SIG-M5 treated with dmso at 0.1 percent for 504 hours (cell line): ENCODE results near the gene ZNF497.
"Not testable (repeated sequence)": the region's sequence is repeated elsewhere in the genome, so short reads cannot be mapped to it uniquely, and the experiment has no call there.

Experiments used
- DNase-seq: peaks from one replicate; lab custom pipeline; 2025; ENCODE audit not compliant: unreplicated experiment; lab: John Stamatoyannopoulos, UW

ZNF497 gene

GRCh38 chr19:58350001-58350861, 12.3 kb downstream of the ZNF497 start:
- no peak for DNase-seq

DNA sequence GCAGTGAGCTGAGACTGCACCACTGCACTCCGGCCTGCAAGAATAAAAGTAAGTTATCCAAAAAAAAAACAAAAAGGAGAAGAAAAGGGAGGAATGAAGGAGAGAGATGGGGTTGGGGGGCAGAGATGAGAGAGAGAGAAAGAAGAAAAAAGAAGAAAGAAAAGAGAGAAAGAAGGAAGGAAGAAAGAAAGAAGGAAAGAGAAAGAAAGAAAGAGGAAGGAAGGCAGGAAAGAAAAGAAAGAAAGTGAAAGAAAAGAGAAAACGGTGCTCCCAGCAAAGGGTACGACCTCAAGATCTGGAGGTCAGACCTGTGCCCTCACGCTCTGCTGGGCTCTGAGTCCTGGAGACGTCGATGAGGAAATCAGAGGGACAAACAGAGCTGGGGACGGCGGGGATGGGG, 13.0 kb downstream of the ZNF497 start:
- no peak for DNase-seq

GRCh38 chr19:58348080-58348479, 14.5 kb downstream of the ZNF497 start:
- DNase-seq = not testable (repeated sequence)

- peak; percentile 64 for DNase-seq
These were observed 15.3 kb downstream of the ZNF497 start for GRCh38 chr19:58346961-58347929.

DNA sequence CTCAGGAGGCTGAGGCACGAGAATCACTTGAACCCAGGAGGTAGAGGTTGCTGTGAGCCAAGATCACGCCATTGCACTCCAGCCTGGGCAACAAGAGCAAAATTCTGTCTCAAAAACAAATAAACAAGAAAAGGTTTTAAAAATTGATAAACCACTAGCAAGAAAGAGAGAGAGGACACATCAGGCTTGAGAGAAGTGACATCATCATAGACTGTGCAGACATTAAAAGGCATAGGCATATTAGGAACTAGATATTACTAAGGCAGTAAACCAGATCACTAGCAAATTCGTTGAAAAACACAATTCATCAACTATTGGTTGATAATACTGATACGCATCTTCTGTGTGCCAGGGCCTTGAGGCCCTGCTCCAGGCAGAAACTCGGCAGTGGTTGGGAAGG, 17.0 kb downstream of the ZNF497 start:
- DNase-seq = no peak

DNA sequence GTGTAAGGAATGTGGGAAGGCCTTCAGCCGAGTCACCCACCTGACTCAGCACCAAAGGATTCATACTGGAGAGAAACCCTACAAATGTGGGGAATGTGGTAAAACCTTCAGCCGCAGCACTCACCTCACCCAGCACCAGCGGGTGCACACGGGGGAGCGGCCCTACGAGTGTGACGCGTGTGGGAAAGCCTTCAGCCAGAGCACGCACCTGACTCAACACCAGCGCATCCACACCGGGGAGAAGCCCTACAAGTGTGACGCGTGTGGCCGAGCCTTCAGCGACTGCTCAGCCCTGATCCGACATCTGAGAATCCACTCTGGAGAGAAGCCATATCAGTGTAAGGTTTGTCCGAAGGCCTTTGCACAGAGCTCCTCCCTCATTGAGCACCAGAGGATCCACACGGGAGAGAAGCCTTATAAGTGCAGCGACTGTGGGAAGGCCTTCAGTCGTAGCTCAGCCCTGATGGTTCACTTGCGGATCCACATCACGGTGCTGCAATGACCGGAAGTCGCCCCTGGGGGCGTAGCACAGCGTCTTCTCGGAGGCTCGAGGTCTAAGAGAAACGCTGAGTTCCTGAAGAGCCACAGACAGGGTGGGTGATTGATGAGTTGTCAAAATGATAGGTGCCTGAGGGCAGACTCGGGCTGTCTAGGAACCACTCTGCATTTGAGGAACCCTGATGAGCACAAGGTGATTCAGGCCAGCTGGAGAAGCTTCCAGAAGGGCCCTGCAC, 23.6 kb downstream of the ZNF497 start:
- DNase-seq = no peak

DNA sequence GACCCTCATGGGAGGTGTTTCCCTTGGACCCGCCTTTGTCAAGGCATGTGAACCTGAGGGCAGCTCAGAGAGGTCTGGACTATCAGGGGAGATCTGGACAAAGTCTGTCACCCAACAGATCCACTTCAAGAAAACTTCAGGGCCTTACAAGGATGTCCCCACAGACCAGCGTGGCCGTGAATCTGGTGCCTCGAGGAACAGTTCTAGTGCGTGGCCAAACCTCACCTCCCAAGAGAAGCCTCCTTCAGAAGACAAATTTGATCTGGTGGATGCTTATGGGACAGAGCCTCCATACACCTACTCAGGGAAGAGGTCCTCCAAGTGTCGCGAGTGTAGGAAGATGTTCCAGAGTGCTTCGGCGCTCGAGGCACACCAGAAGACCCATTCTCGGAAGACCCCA, 24.2 kb downstream of the ZNF497 start:
- no peak for DNase-seq

- no peak for DNase-seq
These were observed 25.7 kb downstream of the ZNF497 start for GRCh38 chr19:58336820-58337219.

DNA sequence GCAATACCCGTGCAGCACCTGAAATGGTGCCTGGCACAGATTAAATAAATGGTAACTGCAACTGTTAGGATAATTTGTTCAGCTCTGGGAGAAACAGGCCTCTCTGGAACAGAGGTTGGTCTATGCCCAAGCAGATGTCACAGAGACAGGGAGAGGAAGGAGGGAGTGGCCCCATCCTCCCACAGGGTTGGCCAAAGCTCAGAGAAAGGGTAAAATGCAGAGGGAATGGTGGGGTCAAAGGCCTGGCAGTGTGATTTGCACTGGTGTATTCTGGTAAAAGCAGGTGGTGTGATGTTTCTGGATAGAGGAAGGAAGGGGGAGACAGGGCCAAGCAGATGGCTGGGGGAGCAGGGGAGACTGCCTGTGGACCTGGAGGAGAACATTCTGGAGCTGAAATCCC, 26.3 kb downstream of the ZNF497 start:
- DNase-seq = no peak

DNA sequence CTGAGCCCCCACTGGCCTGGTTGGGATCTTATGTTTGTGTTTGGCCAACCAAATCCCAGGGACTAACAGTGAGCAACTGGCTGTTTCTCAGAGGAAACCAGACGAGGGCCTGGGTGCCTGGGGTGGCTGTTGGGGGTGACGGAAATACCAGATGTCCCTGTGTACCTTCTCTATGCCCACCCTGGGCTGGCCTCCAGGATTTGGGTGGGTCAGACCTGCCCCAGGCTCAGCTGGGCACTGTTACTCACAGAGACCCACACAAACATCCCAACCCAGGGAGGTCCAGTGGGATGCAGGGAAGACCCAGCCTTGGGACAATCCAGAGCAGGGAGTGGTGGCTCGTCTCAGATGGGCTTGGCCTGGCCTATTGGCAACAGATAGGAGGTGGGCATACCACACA, 26.9 kb downstream of the ZNF497 start:
- no peak for DNase-seq

- no peak for DNase-seq
These were observed 27.8 kb downstream of the ZNF497 start for GRCh38 chr19:58334691-58335249.

GRCh38 chr19:58332697-58333096, 29.9 kb downstream of the ZNF497 start:
- no peak for DNase-seq

- DNase-seq = peak; percentile 6
These were observed 32.1 kb downstream of the ZNF497 start for GRCh38 chr19:58330458-58330857.

DNA sequence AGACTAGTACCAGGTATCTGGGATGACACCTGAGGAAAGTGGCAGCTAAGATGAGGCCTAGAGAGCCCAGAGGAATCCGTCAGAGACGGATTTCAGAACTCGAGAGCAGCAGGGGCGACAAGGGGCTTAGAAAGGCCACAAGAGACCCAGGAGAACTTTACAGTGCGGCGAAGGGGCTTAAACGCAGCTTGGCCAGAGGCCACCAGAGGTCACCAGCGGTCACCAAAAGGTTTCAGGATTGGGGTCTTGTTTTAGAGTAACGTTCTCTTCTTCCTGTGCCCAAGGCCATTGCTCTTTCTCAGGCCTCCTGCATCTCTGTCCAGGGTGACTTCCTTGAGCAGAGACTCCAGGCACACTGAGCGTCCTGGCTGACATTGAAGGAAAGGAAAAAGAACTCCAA, 33.6 kb downstream of the ZNF497 start:
- DNase-seq = no peak

DNA sequence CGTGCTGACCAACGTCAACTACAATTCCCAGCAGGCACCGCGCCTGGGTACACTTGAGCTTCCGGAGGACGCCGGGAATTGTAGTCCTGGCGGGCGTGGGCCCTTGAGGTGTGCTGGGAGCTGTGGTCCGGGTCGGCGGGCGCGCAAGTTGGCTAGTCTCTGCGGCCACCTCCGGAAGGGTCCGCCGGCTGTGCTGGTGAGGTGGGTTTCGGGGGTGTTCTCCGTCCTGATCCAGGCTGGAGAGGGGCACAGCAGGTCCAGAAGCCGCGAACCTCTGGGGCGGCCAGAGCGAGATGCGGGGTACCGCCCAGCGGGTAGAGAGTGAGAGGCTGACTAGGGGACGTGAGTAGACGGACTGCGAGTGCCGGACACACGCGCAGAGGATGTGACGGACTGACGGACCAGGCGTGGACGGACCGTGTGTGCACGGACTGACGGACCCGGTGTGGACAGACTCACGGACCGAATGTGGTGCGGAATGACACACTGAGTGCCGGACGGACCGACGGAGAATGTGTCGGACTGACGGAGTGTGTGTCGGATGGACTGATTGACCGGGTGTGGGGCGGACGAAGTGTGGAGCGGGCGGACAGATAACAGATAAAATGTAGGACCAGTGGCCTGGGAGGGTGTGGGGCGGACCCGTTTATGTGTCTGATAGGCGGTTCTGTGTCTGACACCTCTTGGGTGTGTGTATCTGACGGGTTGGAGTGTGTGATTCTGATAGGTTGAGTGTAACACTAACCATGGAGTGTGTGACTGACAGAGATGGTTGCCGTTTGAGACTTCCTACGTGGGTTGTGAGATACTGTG, 35.4 kb downstream of the ZNF497 start, which contains the start of gene ZSCAN22:
Gene ZSCAN22, plus strand, starts transcription at position 81 of the 813 bp plus-strand sequence. CDS start 7,809 bp downstream, outside the sequence.
- peak; percentile 91 for DNase-seq

DNA sequence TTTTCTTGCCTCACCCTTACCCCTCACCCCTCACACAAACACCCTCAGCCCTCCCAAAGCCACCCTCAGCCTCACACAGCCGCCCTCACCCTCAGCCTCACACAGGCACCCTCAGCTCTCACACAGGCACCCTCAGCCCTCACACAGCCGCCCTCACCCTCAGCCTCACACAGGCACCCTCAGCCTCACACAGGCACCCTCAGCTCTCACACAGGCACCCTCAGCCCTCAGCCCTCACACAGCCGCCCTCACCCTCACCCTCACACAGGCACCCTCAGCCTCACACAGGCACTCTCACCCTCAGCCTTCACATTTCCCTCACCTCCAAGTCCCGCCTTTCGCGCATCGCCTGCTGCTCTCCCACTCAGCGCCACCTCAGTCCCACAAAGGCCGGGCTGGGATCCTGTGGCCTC, 36.0 kb downstream of the ZNF497 start:
- DNase-seq = no peak

DNA sequence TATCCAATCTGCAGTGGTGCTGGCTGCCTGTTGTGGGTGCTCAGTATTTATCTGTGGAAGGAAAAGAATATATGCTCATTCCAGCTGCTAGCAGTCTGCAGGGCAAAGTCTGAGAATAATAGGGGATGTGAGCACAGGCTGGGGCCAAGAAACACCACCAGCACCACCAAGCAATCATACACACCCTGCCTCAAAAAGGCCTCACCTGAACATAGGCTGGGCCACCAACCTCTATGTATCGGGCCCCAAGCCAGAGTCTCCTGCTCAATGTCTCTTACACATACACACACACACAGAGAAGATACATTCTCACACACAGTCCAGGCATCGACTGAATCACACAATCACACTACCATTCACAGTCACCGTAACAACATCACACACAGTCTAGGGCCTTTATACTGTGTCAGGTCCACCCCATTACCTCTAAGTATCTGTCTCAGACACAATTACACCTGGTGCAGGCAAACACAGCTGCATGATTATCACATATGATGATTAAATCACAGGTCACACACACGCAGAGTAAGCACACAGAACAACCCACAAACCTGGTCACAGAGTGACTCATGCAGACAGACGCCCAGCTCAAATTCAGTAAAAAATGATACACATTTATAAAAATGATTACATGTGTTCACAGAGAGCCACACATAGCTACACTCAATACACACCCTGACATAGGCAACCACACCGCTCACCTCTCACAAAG, 37.1 kb downstream of the ZNF497 start:
- DNase-seq = no peak

GRCh38 chr19:58319241-58319640, 43.3 kb downstream of the ZNF497 start:
- no peak for DNase-seq

GRCh38 chr19:58318297-58318696, 44.3 kb downstream of the ZNF497 start:
- DNase-seq = no peak
